OCI-LY7 (cell line): Measurements from ENCODE around the gene CDKAL1. TPM values are rescaled to one million over a fixed set of nuclear protein-coding genes. Genes with fewer than 3 reads are reported as not detected.
"Not testable (repeated sequence)": the region's sequence is repeated elsewhere in the genome, so short reads cannot be mapped to it uniquely, and the experiment has no call there.

ENCODE experiments used
- BruUV-seq: library from RNA; stranded (reverse); fragments of 400-500 nt; replicated peaks from 2 replicates; lab custom pipeline; 2021; lab: Mats Ljungman, UMichigan
- CTCF ChIA-PET: fragments of 300-600 bp; sonication (Branson Sonifier 250); formaldehyde crosslinking; loops from one replicate; lab custom pipeline; 2022; ENCODE audit warnings: antibody characterized with exemption; ENCODE audit not compliant: unreplicated experiment; lab: Charles Lee
- POLR2A ChIA-PET: fragments of 300-600 bp; sonication (Branson Sonifier 250); formaldehyde crosslinking; loops from one replicate; lab custom pipeline; 2022; ENCODE audit warnings: antibody characterized with exemption; lab: Charles Lee
- DNase-seq: peaks from one replicate; pipeline ENCODE4 v3.0.0-alpha.2; 2015; ENCODE audit warnings: low spot score
- H2AFZ ChIP-seq: fragments of 200-600 bp; sonication (generic), shearing (Covaris generic); 2 replicates; pipeline ENCODE4 v1.6.1; 2014; ENCODE audit warnings: mild to moderate bottlenecking, antibody characterized with exemption, low read length, moderate library complexity
- H3K27ac ChIP-seq: fragments of 200-600 bp; sonication (generic); 2 replicates; pipeline ENCODE4 v1.5.1; 2014; ENCODE audit warnings: mixed run types, low read depth, mild to moderate bottlenecking, moderate library complexity, low read length, inconsistent platforms; ENCODE audit not compliant: poor library complexity, severe bottlenecking
- H3K36me3 ChIP-seq: fragments of 200-600 bp; sonication (generic); 2 replicates; pipeline ENCODE4 v1.6.1; 2014; ENCODE audit warnings: mild to moderate bottlenecking, antibody characterized with exemption, low read length, moderate library complexity, mixed read lengths; ENCODE audit not compliant: insufficient read depth
- H3K4me1 ChIP-seq: fragments of 200-600 bp; sonication (generic); 2 replicates; pipeline ENCODE4 v1.5.1; 2014; ENCODE audit warnings: mild to moderate bottlenecking, low read length; ENCODE audit not compliant: insufficient read depth, poor library complexity, severe bottlenecking
- H3K4me2 ChIP-seq: fragments of 200-600 bp; sonication (generic); 2 replicates; pipeline ENCODE4 v1.6.1; 2014; ENCODE audit warnings: mild to moderate bottlenecking, low read length
- H3K4me3 ChIP-seq: fragments of 200-600 bp; sonication (generic); 2 replicates; pipeline ENCODE4 v1.5.1; 2014; ENCODE audit warnings: mild to moderate bottlenecking, low read depth, low read length; ENCODE audit not compliant: poor library complexity, severe bottlenecking
- H3K79me2 ChIP-seq: fragments of 200-600 bp; sonication (generic); 2 replicates; pipeline ENCODE4 v1.6.1; 2016; ENCODE audit warnings: low read depth, mild to moderate bottlenecking, low read length, moderate library complexity, mixed read lengths; ENCODE audit not compliant: insufficient read depth
- H3K9me2 ChIP-seq: fragments of 200-600 bp; sonication (generic); 2 replicates; pipeline ENCODE4 v1.6.1; 2016; ENCODE audit warnings: mild to moderate bottlenecking, low read length, mixed read lengths; ENCODE audit not compliant: insufficient read depth
- H3K9me3 ChIP-seq: fragments of 200-600 bp; sonication (generic); 2 replicates; pipeline ENCODE4 v1.6.1; 2014; ENCODE audit warnings: mild to moderate bottlenecking, mixed run types, low read length, mixed read lengths
- H4K20me1 ChIP-seq: fragments of 200-600 bp; sonication (generic); 2 replicates; pipeline ENCODE4 v1.6.1; 2014; ENCODE audit warnings: mild to moderate bottlenecking, antibody characterized with exemption, low read length, moderate library complexity, mixed read lengths; ENCODE audit not compliant: insufficient read depth
- EZH2phosphoT487 ChIP-seq: fragments of 200-600 bp; sonication (generic); IDR thresholded peaks from 2 replicates; pipeline ENCODE4 v1.6.1; 2018; ENCODE audit warnings: low read depth, borderline replicate concordance, mild to moderate bottlenecking, mixed run types, antibody characterized with exemption, low read length, moderate library complexity, mixed read lengths
- intact Hi-C: fragments of 100-400 bp; cut with micrococcal nuclease; formaldehyde crosslinking; loops from one replicate; pipeline ENCODE4 v1.10.0; 2022; ENCODE audit not compliant: unreplicated experiment
- total RNA-seq, 2 experiments: library from RNA; depleted of rRNA in 1 of 2; stranded (reverse); fragments of >200 nt in 1 of 2; shearing (Covaris generic) in 1 of 2; gene quantifications; 2 replicates each; pipeline ENCODE4 v1.2.3, GENCODE V29; 2014 to 2022
- TF ChIP-seq, protein P1 (sequence below): fragments of 200-600 bp; sonication (generic); conservative IDR thresholded peaks from 2 replicates; pipeline ENCODE4 v1.5.1; 2014; ENCODE audit warnings: mild to moderate bottlenecking, antibody characterized with exemption, low read length, moderate library complexity, mixed read lengths

Gene CDKAL1
- total RNA-seq, 2 experiments from 2014 or later = 19.9 to 21.1 TPM

DNA sequence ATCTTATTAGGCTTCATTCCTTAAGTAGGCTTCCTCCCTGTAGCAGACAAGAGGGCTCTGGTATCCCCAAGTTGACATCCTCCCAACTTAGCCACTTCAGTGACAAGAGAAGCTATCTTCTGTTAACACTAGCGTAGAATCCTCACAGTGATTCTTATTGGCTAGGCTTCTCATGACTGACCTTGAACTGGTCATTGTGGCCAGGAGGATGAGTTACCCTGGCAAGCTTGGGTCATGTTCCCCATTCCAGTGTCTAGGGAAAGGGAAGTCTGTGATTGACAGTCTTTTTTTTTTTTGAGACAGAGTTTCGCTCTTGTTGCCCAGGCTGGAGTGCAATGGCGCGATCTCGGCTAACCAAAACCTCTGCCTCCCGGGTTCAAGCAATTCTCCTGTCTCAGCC lies 7.1 kb downstream of the CDKAL1 start:
- Histone ChIP-seq H2AFZ (no peak overlapping the region), H3K4me3 (no peak overlapping the region), H4K20me1 (no peaks in the 10 kb centered on the region), H3K4me2 (no peak overlapping the region), H3K79me2 (peaks cover 18% of the 10 kb centered on the region; the same call in 1 of the 2 replicates), H3K27ac (no peak overlapping the region), H3K9me3 (no peaks in the 10 kb centered on the region), H3K36me3 (peaks cover 73% of the 10 kb centered on the region), H3K4me1 (no peaks in the 10 kb centered on the region), H3K9me2 (no peaks in the 10 kb centered on the region)
- BruUV-seq = no TSS peak
- POLR2A ChIA-PET = interaction anchor here (0.6 to 0.9 kb wide), 2 partner anchors 9 to 1055 kb away, joined by 3 read pairs; no protein-coding TSS in a partner anchor
- no peak for DNase-seq
- intact Hi-C loops = no loop called here
- CTCF ChIA-PET = no interaction called here
- no peak for TF ChIP-seq EZH2phosphoT487
- TF ChIP-seq, protein P1, sequence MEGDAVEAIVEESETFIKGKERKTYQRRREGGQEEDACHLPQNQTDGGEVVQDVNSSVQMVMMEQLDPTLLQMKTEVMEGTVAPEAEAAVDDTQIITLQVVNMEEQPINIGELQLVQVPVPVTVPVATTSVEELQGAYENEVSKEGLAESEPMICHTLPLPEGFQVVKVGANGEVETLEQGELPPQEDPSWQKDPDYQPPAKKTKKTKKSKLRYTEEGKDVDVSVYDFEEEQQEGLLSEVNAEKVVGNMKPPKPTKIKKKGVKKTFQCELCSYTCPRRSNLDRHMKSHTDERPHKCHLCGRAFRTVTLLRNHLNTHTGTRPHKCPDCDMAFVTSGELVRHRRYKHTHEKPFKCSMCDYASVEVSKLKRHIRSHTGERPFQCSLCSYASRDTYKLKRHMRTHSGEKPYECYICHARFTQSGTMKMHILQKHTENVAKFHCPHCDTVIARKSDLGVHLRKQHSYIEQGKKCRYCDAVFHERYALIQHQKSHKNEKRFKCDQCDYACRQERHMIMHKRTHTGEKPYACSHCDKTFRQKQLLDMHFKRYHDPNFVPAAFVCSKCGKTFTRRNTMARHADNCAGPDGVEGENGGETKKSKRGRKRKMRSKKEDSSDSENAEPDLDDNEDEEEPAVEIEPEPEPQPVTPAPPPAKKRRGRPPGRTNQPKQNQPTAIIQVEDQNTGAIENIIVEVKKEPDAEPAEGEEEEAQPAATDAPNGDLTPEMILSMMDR = no peak

DNA sequence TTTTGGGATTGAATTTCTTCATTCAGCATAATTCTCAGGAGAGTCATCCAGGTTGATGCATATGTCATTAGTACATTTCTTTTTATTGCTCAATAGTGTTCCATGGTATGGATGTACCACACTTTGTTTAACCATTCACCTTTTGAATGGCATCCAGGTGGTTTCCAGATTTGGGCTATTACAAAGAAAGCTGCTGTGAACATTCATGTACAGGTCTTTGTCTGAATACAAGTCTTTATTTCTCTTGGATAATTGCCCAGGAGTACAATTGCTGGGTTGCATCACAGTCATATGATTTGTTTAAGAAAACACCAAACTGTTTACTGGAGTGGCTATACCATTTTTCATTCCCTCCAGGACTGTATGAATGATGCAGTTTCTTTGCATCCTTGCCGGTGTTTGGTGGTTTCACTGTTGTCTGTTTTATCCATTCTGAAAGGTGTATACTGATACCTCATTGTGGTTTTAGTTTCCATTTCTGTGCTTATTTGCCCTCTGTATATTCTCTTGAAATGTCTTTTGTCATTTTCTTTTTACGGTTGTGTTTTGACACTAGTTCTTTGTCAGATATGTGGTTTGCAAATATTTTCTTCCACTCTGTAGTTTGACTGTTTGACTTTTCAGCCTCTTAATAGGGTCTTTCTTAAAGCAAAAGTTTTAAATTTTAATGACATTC lies 8.8 kb downstream of the CDKAL1 start:
- Histone ChIP-seq H4K20me1 (no peaks in the 10 kb centered on the region), H3K4me3 (no peak overlapping the region), H3K9me2 (no peaks in the 10 kb centered on the region), H2AFZ (no peak overlapping the region), H3K79me2 (peaks cover 9% of the 10 kb centered on the region; the same call in 1 of the 2 replicates), H3K4me1 (no peaks in the 10 kb centered on the region), H3K9me3 (no peaks in the 10 kb centered on the region), H3K36me3 (peaks cover 78% of the 10 kb centered on the region), H3K27ac (no peak overlapping the region), H3K4me2 (no peak overlapping the region)
- TF ChIP-seq, protein P1 = no peak
- TF ChIP-seq EZH2phosphoT487 = no peak
- BruUV-seq = no TSS peak
- ChIA-PET POLR2A (no interaction called here), CTCF (no interaction called here)
- DNase-seq = no peak
- intact Hi-C loops = no loop called here

DNA sequence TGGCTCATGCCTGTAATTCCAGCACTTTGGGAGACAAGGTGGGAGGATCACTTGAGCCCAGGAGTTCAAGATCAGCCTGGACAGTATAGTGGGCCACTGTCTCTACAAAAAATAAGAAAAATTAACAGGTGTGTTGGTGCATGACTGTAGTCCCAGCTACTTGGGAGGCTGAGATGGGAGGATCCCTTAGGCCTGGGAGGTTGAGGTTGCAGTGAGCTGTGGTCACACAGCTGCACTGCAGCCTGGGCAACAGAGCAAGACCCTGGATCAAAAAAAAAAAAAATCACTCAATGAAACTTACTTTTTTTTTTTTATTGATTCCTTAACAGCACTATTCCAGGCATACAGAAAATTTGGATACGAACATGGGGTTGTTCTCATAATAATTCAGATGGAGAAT lies 14.0 kb downstream of the CDKAL1 start:
- CTCF ChIA-PET = no interaction called here
- H3K9me3 ChIP-seq = no peaks in the 10 kb centered on the region
- POLR2A ChIA-PET = interaction anchor here (1.0 kb wide), 1 partner anchor 12 kb away, joined by 3 read pairs; no protein-coding TSS in a partner anchor
- no peaks in the 10 kb centered on the region for H3K4me1 ChIP-seq
- no peak overlapping the region for H3K4me2 ChIP-seq
- H3K9me2 ChIP-seq = no peaks in the 10 kb centered on the region
- no peak overlapping the region for H2AFZ ChIP-seq
- DNase-seq = no peak
- BruUV-seq = no TSS peak
- H3K4me3 ChIP-seq = no peak overlapping the region
- H3K36me3 ChIP-seq = peaks cover 78% of the 10 kb centered on the region
- H4K20me1 ChIP-seq = no peaks in the 10 kb centered on the region
- H3K27ac ChIP-seq = no peak overlapping the region
- TF ChIP-seq EZH2phosphoT487 = no peak
- TF ChIP-seq, protein P1 = no peak
- intact Hi-C loops = no loop called here
- peaks cover 3% of the 10 kb centered on the region; the same call in 1 of the 2 replicates for H3K79me2 ChIP-seq

DNA sequence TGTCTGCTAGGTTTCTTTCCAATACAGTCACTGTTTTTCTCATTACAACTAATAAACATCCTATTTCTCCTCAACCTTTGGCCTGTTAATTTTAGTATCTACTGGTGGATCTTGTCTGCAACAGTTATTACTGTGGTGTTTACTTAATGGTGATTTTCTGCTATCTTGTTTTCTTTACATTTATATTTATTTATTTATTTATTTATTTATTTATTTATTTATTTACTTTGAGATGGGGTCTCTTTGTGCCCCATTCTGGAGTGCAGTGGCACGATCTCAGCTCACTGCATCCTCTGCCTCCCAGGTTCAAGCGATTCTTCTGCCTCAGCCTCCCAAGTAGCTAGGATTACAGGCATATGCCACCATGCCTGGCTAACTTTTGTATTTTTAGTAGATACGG lies 15.1 kb downstream of the CDKAL1 start:
- H2AFZ ChIP-seq, H3K9me2 ChIP-seq, H3K4me3 ChIP-seq, CTCF ChIA-PET, H3K27ac ChIP-seq, intact Hi-C loops, H3K9me3 ChIP-seq, DNase-seq, BruUV-seq, H3K4me2 ChIP-seq, H3K79me2 ChIP-seq, POLR2A ChIA-PET, H3K4me1 ChIP-seq, H4K20me1 ChIP-seq: not testable (repeated sequence)
- H3K36me3 ChIP-seq = peaks cover 83% of the 10 kb centered on the region
